GM06990 (cell line): ENCODE measurements around the gene CCDC30.
"Not testable (repeated sequence)": the region's sequence is repeated elsewhere in the genome, so short reads cannot be mapped to it uniquely, and the experiment has no call there.

Source experiments
- DNase-seq: peaks from one replicate; pipeline ENCODE4 v3.0.0-alpha.2; 2011; ENCODE audit not compliant: insufficient read length; ENCODE audit errors: extremely low read depth
- H3K27me3 ChIP-seq: replicated peaks from 2 replicates; pipeline ENCODE4 v1.6.0; 2011; ENCODE audit warnings: low read length; ENCODE audit not compliant: control insufficient read depth, insufficient read depth
- H3K36me3 ChIP-seq: 2 replicates; pipeline ENCODE4 v1.5.1; 2011; ENCODE audit warnings: low read length; ENCODE audit not compliant: control insufficient read depth, insufficient read depth
- H3K4me3 ChIP-seq: replicated peaks from 2 replicates; pipeline ENCODE4 v1.5.1; 2011; ENCODE audit warnings: low read depth, mild to moderate bottlenecking, control low read depth, low read length
- TF ChIP-seq, protein P1 (sequence below): IDR thresholded peaks from 2 replicates; pipeline ENCODE4 v1.5.1; 2011; ENCODE audit warnings: low read length, control low read depth, mild to moderate bottlenecking, inconsistent platforms; ENCODE audit not compliant: insufficient read depth, poor library complexity, severe bottlenecking

Gene CCDC30

DNA sequence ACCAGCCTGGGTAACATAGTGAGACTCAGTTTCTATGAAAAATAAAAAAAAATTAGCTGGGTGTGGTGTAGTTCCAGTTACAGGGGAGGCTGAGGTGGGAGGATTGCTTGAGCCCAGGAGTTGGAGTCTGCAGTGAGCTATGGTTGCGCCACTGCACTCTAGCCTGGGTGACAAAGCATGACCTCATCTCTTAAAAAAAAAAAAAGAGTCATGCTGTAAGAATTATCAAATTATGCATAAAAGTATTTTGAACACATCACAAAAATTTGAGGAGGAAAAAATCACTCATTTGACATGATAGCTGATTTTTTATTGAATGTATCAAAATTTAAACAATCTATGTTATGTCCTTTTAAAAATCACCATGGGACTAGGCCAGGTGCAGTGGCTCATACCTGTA is 17.8 kb downstream of the CCDC30 start:
- Histone ChIP-seq H3K4me3 (no peak overlapping the region), H3K27me3 (no peaks in the 10 kb centered on the region), H3K36me3 (no peaks in the 10 kb centered on the region)
- DNase-seq: no peak
- TF ChIP-seq, protein P1, sequence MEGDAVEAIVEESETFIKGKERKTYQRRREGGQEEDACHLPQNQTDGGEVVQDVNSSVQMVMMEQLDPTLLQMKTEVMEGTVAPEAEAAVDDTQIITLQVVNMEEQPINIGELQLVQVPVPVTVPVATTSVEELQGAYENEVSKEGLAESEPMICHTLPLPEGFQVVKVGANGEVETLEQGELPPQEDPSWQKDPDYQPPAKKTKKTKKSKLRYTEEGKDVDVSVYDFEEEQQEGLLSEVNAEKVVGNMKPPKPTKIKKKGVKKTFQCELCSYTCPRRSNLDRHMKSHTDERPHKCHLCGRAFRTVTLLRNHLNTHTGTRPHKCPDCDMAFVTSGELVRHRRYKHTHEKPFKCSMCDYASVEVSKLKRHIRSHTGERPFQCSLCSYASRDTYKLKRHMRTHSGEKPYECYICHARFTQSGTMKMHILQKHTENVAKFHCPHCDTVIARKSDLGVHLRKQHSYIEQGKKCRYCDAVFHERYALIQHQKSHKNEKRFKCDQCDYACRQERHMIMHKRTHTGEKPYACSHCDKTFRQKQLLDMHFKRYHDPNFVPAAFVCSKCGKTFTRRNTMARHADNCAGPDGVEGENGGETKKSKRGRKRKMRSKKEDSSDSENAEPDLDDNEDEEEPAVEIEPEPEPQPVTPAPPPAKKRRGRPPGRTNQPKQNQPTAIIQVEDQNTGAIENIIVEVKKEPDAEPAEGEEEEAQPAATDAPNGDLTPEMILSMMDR: no peak

DNA sequence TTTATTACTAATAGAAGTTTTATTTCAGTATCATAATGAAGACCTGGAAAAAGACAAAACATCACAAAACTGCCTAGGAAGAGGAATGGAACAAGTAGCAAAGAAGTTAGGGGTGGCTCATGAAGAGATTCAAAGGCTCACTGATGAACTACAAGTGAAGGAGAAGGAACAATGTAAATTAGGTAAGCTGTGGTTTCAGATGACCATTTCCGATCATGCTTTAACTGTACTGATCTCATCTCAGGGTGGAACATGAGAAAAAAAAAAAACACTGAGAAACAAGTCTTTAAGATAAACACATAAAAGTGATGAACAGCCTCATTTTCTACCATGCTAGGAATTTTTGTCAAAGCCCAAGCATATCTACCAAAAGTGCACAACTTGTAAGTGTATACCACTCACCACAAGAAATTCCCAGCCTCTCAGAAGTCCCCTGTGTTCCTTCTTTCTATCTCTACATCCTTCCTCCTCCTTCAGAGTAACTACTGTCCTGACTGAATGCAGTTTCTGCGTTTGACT is 19.6 kb downstream of the CCDC30 start:
- H3K4me3 ChIP-seq: no peak overlapping the region
- no peaks in the 10 kb centered on the region for H3K36me3 ChIP-seq
- DNase-seq: no peak
- no peaks in the 10 kb centered on the region for H3K27me3 ChIP-seq
- TF ChIP-seq, protein P1: no peak

DNA sequence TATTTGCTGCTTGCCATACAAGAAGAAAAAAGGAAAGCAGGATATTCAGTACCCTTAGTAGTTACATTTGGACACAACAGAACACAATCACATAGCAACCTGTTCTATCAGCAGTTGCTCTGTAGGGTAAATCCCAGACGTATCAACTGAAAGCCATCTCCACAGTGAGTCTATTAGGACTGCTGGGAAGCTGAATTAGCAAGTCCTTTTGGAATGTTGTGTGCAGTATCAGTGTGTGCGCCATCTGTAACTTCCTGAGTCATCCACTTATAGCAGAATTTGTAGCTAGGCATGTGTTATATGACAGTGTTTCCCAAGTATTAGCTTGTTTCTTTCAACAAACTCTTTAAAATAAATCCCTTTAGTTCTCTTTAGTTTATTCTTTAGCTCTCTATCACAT is 21.3 kb downstream of the CCDC30 start:
- Histone ChIP-seq H3K27me3 (no peaks in the 10 kb centered on the region), H3K36me3 (no peaks in the 10 kb centered on the region), H3K4me3 (no peak overlapping the region)
- TF ChIP-seq, protein P1: no peak
- no peak for DNase-seq

DNA sequence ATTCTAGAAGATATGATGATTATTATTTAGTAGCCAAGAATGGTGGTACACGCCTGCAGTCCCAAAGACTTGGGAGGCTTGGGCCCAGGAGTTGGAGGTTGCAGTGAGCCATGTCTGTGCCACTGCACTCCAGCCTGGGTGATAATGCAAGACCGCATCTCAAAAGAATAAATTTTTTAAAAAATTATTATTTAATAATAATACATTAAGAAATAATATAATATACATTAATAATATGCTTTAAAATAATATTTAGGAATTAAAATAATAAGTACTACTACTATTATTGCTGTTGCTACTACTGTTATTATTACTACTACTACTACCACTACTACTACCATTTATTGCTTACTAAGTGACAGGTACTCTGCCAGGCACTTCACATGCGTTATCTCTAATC is 27.2 kb downstream of the CCDC30 start:
- H3K36me3 ChIP-seq: no peaks in the 10 kb centered on the region
- no peak for DNase-seq
- H3K4me3 ChIP-seq: no peak overlapping the region
- no peaks in the 10 kb centered on the region for H3K27me3 ChIP-seq
- TF ChIP-seq, protein P1: no peak

DNA sequence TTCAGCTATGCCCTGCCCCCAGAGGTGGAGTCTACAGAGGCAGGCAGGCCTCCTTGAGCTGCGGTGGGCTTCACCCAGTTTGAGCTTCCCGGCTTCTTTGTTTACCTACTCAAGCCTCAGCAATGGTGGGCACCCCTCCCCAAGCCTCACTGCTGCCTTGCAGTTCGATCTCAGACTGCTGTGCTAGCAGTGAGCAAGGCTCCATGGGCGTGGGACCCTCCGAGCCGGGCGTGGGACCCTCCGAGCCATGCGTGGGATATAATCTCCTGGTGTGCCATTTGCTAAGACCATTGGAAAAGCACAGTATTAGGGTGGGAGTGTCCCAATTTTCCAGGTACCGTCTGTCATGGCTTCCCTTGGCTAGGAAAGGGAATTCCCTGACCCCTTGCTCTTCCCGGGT is 38.9 kb downstream of the CCDC30 start:
- H3K4me3 ChIP-seq, DNase-seq, H3K36me3 ChIP-seq, H3K27me3 ChIP-seq: not testable (repeated sequence)

DNA sequence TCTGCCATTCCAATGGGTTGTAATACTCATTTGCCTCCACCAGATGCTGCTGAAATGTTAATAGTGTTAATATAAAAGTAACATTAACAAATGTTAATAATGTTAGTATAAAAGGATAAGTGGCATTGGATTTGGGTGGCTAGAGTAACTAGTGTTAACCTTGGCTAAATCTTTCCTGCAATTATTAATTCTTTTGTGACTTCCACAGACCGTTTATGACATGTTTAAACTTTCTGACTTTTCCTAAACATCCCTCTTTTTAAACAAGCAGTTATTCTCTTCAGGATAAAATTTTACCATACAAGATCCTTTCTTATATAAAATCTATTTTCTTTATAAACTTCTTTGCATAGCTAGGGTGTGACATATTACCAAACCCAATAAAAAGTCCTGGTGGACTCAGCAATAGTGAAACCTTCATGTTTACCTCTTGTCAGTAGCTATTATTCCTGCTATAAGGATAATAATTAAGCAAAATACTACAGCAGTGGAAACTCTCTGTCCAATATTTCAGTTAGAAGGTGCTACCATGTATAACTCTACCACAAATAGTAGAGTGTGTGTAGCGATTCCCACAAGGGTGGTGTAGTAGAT is 41.5 kb downstream of the CCDC30 start:
- no peaks in the 10 kb centered on the region for H3K27me3 ChIP-seq
- DNase-seq: no peak
- no peaks in the 10 kb centered on the region for H3K36me3 ChIP-seq
- no peak overlapping the region for H3K4me3 ChIP-seq
- TF ChIP-seq, protein P1: no peak
